PFSK-1 (cell line): Measurements from ENCODE around the gene DLK1.

Source experiments
- FOXP2 ChIP-seq: optimal IDR thresholded peaks from 2 replicates; pipeline ENCODE3; 2011; ENCODE audit warnings: borderline replicate concordance, control low read depth, inconsistent platforms; ENCODE audit not compliant: insufficient read depth; ENCODE audit errors: extremely low read length, extremely low read depth
- POLR2AphosphoS5 ChIP-seq: IDR thresholded peaks from 2 replicates; pipeline ENCODE4 v1.6.1; 2012; ENCODE audit warnings: low read depth, mild to moderate bottlenecking, control low read depth, low read length, moderate library complexity
- REST ChIP-seq, 2 experiments: IDR thresholded peaks; 2 replicates each; pipeline versions ENCODE4 v1.6.1 to v1.8.0; 2011 to 2012; ENCODE audit warnings: low read depth in 2 of 2, low read length in 2 of 2, control low read depth in 1 of 2, inconsistent platforms in 1 of 2, mild to moderate bottlenecking in 1 of 2, moderate library complexity in 1 of 2; ENCODE audit not compliant: insufficient read depth in 1 of 2
- SIN3A ChIP-seq: IDR thresholded peaks from 2 replicates; pipeline ENCODE4 v1.6.1; 2012; ENCODE audit warnings: mild to moderate bottlenecking, low read length, moderate library complexity, borderline replicate concordance; ENCODE audit not compliant: insufficient read depth
- TAF1 ChIP-seq: IDR thresholded peaks from 2 replicates; pipeline ENCODE4 v1.6.1; 2012; ENCODE audit warnings: low read length, control low read depth, borderline replicate concordance; ENCODE audit not compliant: insufficient read depth

DLK1 gene

GRCh38 chr14:100754020-100754419 is 27.3 kb downstream of the DLK1 start:
- TF ChIP-seq SIN3A = no peak
- TF ChIP-seq FOXP2 = no peak
- no peak for TF ChIP-seq REST (IDR thresholded peaks at IDR 0.05; ENCODE audit: insufficient read depth in 1 of 2, low read depth in 2 of 2, low read length in 2 of 2)
- no peak for TF ChIP-seq POLR2AphosphoS5
- TF ChIP-seq TAF1 = no peak

DNA sequence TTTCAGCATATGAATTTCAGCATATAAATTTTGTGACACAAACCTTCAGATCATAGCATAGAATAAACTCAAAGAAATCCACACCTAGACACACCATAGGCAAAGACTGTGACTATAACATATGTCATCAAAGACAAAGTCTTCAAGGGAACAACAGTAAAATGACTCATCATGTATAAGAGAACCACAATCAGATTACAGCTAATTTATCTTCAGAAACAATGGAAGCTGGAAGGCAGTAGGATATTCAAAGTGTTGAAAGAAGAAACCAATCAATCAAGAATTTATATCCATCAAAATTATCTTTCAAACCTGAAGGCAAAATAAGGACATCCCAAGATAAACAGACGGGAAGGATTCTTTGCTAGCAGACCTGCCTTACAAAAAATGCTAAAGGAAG is 29.0 kb downstream of the DLK1 start:
- TF ChIP-seq POLR2AphosphoS5 = no peak
- no peak for TF ChIP-seq FOXP2
- no peak for TF ChIP-seq SIN3A
- TF ChIP-seq REST (IDR thresholded peaks at IDR 0.05; ENCODE audit: insufficient read depth in 1 of 2, low read depth in 2 of 2, low read length in 2 of 2) = no peak
- TF ChIP-seq TAF1 = no peak

DNA sequence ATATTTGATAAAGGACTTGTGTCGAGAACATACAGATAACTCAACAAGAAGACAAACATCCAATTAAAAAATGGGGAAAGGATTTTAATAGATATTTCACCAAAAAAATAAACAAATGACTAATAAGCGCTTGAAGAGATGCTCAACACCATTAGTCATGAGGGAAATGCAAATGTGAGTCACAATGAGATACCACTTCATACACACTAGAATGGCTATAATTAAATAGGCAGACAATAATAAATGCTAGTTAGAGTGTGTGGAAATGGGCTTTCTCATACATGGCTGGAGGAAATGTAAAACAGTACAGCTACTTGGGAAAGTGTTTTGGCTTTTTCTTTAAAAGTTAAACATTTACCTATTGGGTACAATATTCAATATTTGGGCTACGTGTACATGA is 34.8 kb downstream of the DLK1 start:
- TF ChIP-seq REST (IDR thresholded peaks at IDR 0.05; ENCODE audit: insufficient read depth in 1 of 2, low read depth in 2 of 2, low read length in 2 of 2) = no peak
- TF ChIP-seq SIN3A = no peak
- TF ChIP-seq TAF1 = no peak
- no peak for TF ChIP-seq FOXP2
- TF ChIP-seq POLR2AphosphoS5 = no peak

DNA sequence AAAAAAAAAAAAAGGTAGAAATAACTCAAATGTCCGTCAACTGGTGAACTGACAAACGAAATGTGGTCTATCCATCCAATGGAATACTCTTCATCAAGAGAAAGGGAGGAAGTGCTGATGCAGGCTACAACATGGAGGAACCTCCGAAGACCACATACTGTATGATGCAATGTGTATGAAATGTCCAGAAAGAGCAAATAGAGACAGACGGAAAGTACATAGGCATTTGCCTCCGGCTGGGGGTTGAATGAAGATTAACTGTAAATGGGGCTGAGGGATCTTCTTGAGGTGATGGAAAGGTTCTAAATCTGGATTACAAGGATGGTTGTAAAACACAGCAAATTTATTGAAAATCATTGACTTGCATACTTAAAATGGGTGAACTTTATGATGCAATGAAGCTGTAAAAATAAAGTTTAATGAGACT is 35.4 kb downstream of the DLK1 start:
- TF ChIP-seq POLR2AphosphoS5 = no peak
- no peak for TF ChIP-seq FOXP2
- TF ChIP-seq TAF1 = no peak
- TF ChIP-seq REST (IDR thresholded peaks at IDR 0.05; ENCODE audit: insufficient read depth in 1 of 2, low read depth in 2 of 2, low read length in 2 of 2) = no peak
- no peak for TF ChIP-seq SIN3A

DNA sequence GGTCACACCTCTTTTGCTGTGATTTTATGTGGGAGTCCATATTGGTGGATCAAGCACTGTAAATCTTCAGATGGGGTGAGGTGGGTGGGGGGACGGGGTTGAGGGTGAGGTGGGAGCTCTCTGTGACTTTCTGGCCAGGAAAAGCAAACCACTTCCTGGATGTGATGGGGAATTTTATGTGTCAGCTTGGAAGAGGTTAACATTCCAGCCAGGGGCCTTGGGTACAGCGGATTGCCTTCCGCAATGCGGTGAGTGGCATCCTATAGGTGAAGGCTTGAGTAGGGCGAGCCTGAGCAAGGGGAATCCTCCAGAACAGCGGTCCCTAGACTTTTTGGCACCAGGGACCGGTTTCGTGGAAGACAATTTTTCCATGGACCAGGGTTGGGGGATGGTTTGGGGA is 36.2 kb downstream of the DLK1 start:
- no peak for TF ChIP-seq SIN3A
- TF ChIP-seq FOXP2 = no peak
- TF ChIP-seq TAF1 = no peak
- no peak for TF ChIP-seq REST (IDR thresholded peaks at IDR 0.05; ENCODE audit: insufficient read depth in 1 of 2, low read depth in 2 of 2, low read length in 2 of 2)
- TF ChIP-seq POLR2AphosphoS5 = no peak
